Caco-2 (cell line): ENCODE results near the gene KCNIP1. TPM values are rescaled to one million over a fixed set of nuclear protein-coding genes. Genes with fewer than 3 reads are reported as not detected.

Experiments used
- BruUV-seq: library from RNA; stranded (reverse); fragments of 400-500 nt; replicated peaks from 2 replicates; lab custom pipeline; 2021; lab: Mats Ljungman, UMichigan
- CTCF ChIA-PET: fragments of 300-600 bp; sonication (Branson Sonifier 250); formaldehyde crosslinking; loops from one replicate; lab custom pipeline; 2022; ENCODE audit warnings: antibody characterized with exemption; lab: Charles Lee
- POLR2A ChIA-PET: fragments of 300-600 bp; sonication (Branson Sonifier 250); formaldehyde crosslinking; loops from one replicate; lab custom pipeline; 2022; ENCODE audit warnings: antibody characterized with exemption; lab: Charles Lee
- DNase-seq, 2 experiments: peaks; one replicate each; pipeline versions ENCODE4 v3.0.0 to v3.0.0-alpha.2; 2020 to 2022
- H3K27me3 ChIP-seq: replicated peaks from 2 replicates; pipeline ENCODE4 v1.6.0; 2011; ENCODE audit warnings: low read length; ENCODE audit not compliant: control insufficient read depth, insufficient read depth
- H3K36me3 ChIP-seq: 2 replicates; pipeline ENCODE4 v1.5.1; 2011; ENCODE audit warnings: low read length; ENCODE audit not compliant: control insufficient read depth, insufficient read depth
- H3K4me1 ChIP-seq: fragments of 250-450 bp; sonication (Bioruptor Pico); 2 replicates; pipeline ENCODE4 v1.5.1; 2020; ENCODE audit warnings: mild to moderate bottlenecking
- H3K4me3 ChIP-seq: 2 replicates; pipeline ENCODE4 v1.5.1; 2011; ENCODE audit warnings: low read depth, mild to moderate bottlenecking, control low read depth, low read length
- H3K9me3 ChIP-seq: fragments of 250-450 bp; sonication (Bioruptor Pico); 2 replicates; pipeline ENCODE4 v1.5.1; 2020; ENCODE audit warnings: mild to moderate bottlenecking, moderate library complexity
- H3K27ac Mint-ChIP-seq: one replicate; pipeline ENCODE4 v1.8.0; 2022; ENCODE audit warnings: mixed read lengths; ENCODE audit not compliant: unreplicated experiment
- H3K27me3 Mint-ChIP-seq: one replicate; pipeline ENCODE4 v1.8.0; 2022; ENCODE audit warnings: mixed read lengths; ENCODE audit not compliant: insufficient read depth, unreplicated experiment
- H3K36me3 Mint-ChIP-seq: one replicate; pipeline ENCODE4 v1.8.0; 2022; ENCODE audit warnings: mild to moderate bottlenecking, mixed read lengths; ENCODE audit not compliant: insufficient read depth, unreplicated experiment
- H3K4me1 Mint-ChIP-seq: one replicate; pipeline ENCODE4 v1.8.0; 2022; ENCODE audit warnings: low read depth, mixed read lengths; ENCODE audit not compliant: unreplicated experiment
- H3K4me3 Mint-ChIP-seq: one replicate; pipeline ENCODE4 v1.8.0; 2022; ENCODE audit warnings: mild to moderate bottlenecking, moderate library complexity, mixed read lengths; ENCODE audit not compliant: unreplicated experiment
- H3K9me3 Mint-ChIP-seq: one replicate; pipeline ENCODE4 v1.8.0; 2022; ENCODE audit warnings: mixed read lengths; ENCODE audit not compliant: unreplicated experiment
- intact Hi-C: fragments of 100-400 bp; cut with micrococcal nuclease; formaldehyde crosslinking; loops from one replicate; pipeline ENCODE4 v1.10.0; 2022; ENCODE audit not compliant: unreplicated experiment
- total RNA-seq: library from RNA; stranded (reverse); gene quantifications from 2 replicates; pipeline ENCODE4 v1.2.3, GENCODE V29; 2022
- TF ChIP-seq, protein P1 (sequence below), 2 experiments: fragments of 200-600 bp in 1 of 2; IDR thresholded peaks; 1 replicate in 1 of 2; 2 replicates in 1 of 2; pipeline versions ENCODE4 v1.5.1 to v1.8.0; 2011 to 2022; ENCODE audit warnings: antibody characterized with exemption in 1 of 2, control low read depth in 1 of 2, inconsistent platforms in 1 of 2, low read depth in 1 of 2, low read length in 1 of 2, mild to moderate bottlenecking in 1 of 2, moderate library complexity in 1 of 2; ENCODE audit not compliant: insufficient read depth in 1 of 2, severe bottlenecking in 1 of 2, unreplicated experiment in 1 of 2

KCNIP1 gene
- total RNA-seq, 1 experiment from 2014 or later = not detected

- BruUV-seq = no TSS peak
- DNase-seq = no peak
- Mint-ChIP-seq H3K36me3 (no peaks in the 10 kb centered on the region), H3K4me3 (no peak overlapping the region), H3K9me3 (peaks cover 1% of the 10 kb centered on the region), H3K27me3 (peaks cover 3% of the 10 kb centered on the region), H3K27ac (no peak overlapping the region), H3K4me1 (no peaks in the 10 kb centered on the region)
- no peaks in the 10 kb centered on the region for H3K4me1 ChIP-seq
- intact Hi-C loops = no loop called here
- ChIA-PET CTCF (no interaction called here), POLR2A (no interaction called here)
- no peak overlapping the region for H3K4me3 ChIP-seq
- H3K9me3 ChIP-seq = no peaks in the 10 kb centered on the region
- no peaks in the 10 kb centered on the region for H3K36me3 ChIP-seq
- H3K27me3 ChIP-seq = no peaks in the 10 kb centered on the region
- TF ChIP-seq, protein P1, sequence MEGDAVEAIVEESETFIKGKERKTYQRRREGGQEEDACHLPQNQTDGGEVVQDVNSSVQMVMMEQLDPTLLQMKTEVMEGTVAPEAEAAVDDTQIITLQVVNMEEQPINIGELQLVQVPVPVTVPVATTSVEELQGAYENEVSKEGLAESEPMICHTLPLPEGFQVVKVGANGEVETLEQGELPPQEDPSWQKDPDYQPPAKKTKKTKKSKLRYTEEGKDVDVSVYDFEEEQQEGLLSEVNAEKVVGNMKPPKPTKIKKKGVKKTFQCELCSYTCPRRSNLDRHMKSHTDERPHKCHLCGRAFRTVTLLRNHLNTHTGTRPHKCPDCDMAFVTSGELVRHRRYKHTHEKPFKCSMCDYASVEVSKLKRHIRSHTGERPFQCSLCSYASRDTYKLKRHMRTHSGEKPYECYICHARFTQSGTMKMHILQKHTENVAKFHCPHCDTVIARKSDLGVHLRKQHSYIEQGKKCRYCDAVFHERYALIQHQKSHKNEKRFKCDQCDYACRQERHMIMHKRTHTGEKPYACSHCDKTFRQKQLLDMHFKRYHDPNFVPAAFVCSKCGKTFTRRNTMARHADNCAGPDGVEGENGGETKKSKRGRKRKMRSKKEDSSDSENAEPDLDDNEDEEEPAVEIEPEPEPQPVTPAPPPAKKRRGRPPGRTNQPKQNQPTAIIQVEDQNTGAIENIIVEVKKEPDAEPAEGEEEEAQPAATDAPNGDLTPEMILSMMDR (IDR thresholded peaks at IDR 0.05; ENCODE audit: insufficient read depth in 1 of 2, low read depth in 1 of 2, low read length in 1 of 2, severe bottlenecking in 1 of 2, unreplicated experiment in 1 of 2) = no peak
Measured at GRCh38 chr5:170584003-170584402, 80.2 kb downstream of the KCNIP1 start.

DNA sequence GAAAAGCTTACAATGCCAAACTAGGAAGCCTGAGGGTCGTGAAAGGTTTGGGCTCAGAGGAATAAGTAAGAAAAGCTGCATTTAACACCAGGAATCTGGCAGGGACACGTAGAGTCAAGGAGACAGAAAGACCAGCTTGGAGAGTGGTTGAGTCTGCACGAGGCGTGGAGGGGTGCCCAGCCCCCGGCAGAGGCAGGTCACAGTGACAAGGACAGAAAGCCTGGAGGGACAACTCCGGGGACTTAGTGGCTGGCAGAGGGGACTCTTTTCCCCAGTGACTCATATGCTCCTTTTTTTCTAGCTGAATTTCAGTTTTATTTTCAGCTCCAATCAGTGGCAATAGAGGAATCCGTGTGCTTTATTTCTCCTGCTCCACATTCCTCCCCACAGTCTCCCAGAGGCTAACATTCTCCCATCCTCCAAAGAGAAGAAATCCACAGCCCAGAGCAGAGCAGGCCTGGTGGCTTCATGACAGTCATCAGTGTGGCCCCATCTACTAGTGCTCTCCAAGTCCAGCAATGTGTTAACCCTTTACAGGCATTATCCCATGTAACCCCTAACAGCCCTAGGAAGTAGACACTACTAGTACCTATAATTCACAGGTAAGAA lies 80.7 kb downstream of the KCNIP1 start:
- H3K36me3 ChIP-seq = no peaks in the 10 kb centered on the region
- ChIA-PET POLR2A (no interaction called here), CTCF (no interaction called here)
- no peaks in the 10 kb centered on the region for H3K36me3 Mint-ChIP-seq
- no peak for DNase-seq
- BruUV-seq = no TSS peak
- H3K4me3 Mint-ChIP-seq = no peak overlapping the region
- intact Hi-C loops = no loop called here
- no peaks in the 10 kb centered on the region for H3K27me3 ChIP-seq
- H3K4me3 ChIP-seq = no peak overlapping the region
- H3K27ac Mint-ChIP-seq = no peak overlapping the region
- TF ChIP-seq, protein P1 (IDR thresholded peaks at IDR 0.05; ENCODE audit: insufficient read depth in 1 of 2, low read depth in 1 of 2, low read length in 1 of 2, severe bottlenecking in 1 of 2, unreplicated experiment in 1 of 2) = no peak
- H3K27me3 Mint-ChIP-seq = peaks cover 6% of the 10 kb centered on the region
- H3K4me1 ChIP-seq = no peaks in the 10 kb centered on the region
- no peaks in the 10 kb centered on the region for H3K9me3 Mint-ChIP-seq
- H3K4me1 Mint-ChIP-seq = no peaks in the 10 kb centered on the region
- H3K9me3 ChIP-seq = no peaks in the 10 kb centered on the region

DNA sequence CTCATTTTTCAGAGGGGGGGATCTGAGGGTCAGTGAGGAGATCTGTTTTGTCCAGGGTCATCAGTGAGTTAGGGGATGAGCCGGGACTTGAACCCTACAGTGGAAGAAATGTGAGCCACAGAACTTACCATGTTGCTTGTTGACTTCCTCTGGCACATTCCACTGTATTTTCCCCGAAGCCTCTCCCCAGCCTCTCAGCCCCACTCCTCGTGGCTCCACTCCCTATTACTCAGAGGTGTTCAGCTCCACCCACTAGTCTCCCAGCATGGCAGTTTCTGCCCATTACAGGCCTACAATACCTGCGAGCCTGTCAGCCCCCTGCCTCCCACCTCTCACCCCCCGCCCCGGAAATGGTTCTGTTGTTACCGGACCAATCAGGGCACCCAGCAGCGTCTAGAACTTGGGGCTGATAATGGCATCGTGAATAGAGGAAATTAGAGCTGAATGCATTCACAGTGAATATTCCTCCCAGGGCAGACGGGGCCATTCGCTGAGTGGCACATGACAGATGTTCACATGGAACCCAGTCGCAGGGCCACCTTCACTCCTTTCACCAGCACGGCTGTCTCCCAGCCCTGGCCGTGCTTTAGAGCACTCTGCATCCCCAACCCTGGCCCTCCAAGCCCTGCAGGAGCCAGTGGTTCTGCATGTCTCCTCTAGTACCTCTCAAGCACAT lies 81.6 kb downstream of the KCNIP1 start:
- H3K4me1 Mint-ChIP-seq = no peaks in the 10 kb centered on the region
- Histone ChIP-seq H3K4me3 (no peak overlapping the region), H3K27me3 (no peaks in the 10 kb centered on the region), H3K36me3 (no peaks in the 10 kb centered on the region), H3K9me3 (no peaks in the 10 kb centered on the region), H3K4me1 (no peaks in the 10 kb centered on the region)
- DNase-seq = no peak
- ChIA-PET CTCF (no interaction called here), POLR2A (no interaction called here)
- H3K27ac Mint-ChIP-seq = no peak overlapping the region
- intact Hi-C loops = no loop called here
- peaks cover 10% of the 10 kb centered on the region for H3K27me3 Mint-ChIP-seq
- H3K4me3 Mint-ChIP-seq = no peak overlapping the region
- no peaks in the 10 kb centered on the region for H3K36me3 Mint-ChIP-seq
- H3K9me3 Mint-ChIP-seq = no peaks in the 10 kb centered on the region
- no TSS peak for BruUV-seq
- TF ChIP-seq, protein P1 (IDR thresholded peaks at IDR 0.05; ENCODE audit: insufficient read depth in 1 of 2, low read depth in 1 of 2, low read length in 1 of 2, severe bottlenecking in 1 of 2, unreplicated experiment in 1 of 2) = no peak
